ENCODE measurements around the gene ODF2.

DNA sequence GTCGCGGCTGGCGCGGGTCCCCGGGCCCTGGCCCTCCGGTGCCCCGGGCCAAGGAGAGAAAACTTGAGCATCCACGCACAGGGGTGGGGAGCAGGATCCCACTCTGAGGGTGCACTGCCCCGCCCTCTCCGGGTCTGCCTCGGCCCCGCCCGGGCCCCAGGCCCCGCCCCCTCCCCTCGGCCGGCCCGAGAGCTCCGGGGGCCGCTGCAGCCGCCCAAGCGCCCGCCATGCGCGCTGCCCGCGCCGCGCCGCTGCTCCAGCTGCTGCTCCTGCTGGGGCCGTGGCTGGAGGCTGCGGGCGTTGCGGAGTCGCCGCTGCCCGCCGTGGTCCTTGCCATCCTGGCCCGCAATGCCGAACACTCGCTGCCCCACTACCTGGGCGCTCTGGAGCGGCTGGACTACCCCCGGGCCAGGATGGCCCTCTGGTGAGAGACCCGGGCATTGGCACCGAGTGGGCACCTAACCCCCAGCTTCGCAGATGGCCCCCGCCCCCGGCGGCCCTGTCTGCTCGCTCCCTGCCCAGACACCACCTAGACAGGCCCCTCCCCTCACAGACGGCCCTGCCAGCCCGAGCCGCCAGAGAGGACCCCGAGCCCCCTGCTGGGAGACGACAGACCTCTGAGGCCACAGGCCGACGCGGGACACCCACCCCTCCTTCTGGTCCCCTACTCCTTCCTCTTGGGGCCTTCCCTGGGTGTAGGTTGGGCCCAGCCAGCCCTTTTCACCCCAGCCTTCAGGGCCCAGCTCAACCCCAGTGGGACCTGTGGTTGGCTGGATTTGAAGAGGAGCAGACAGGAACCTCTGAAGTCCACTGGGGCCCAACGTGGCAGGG is 34.9 kb upstream of the ODF2 start, which contains the start of gene CERCAM:
- TF ChIP-seq ZNF70 (CRISPR knock-in tag; IDR thresholded peaks at IDR 0.05), result no peak
- no peak for TF ChIP-seq ARNTL (CRISPR knock-in tag; IDR thresholded peaks at IDR 0.05; ENCODE audit: borderline replicate concordance, low read depth)
- no peak; the same call in 1 of the 2 replicates for TF ChIP-seq ZFP30 (CRISPR knock-in tag; IDR thresholded peaks at IDR 0.05)
- TF ChIP-seq ESRRG (CRISPR knock-in tag; IDR thresholded peaks at IDR 0.05), result no peak
- TF ChIP-seq, protein P1, sequence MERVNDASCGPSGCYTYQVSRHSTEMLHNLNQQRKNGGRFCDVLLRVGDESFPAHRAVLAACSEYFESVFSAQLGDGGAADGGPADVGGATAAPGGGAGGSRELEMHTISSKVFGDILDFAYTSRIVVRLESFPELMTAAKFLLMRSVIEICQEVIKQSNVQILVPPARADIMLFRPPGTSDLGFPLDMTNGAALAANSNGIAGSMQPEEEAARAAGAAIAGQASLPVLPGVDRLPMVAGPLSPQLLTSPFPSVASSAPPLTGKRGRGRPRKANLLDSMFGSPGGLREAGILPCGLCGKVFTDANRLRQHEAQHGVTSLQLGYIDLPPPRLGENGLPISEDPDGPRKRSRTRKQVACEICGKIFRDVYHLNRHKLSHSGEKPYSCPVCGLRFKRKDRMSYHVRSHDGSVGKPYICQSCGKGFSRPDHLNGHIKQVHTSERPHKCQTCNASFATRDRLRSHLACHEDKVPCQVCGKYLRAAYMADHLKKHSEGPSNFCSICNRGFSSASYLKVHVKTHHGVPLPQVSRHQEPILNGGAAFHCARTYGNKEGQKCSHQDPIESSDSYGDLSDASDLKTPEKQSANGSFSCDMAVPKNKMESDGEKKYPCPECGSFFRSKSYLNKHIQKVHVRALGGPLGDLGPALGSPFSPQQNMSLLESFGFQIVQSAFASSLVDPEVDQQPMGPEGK (CRISPR knock-in tag; IDR thresholded peaks at IDR 0.05; ENCODE audit: borderline replicate concordance), result no peak
- TF ChIP-seq, protein P2, sequence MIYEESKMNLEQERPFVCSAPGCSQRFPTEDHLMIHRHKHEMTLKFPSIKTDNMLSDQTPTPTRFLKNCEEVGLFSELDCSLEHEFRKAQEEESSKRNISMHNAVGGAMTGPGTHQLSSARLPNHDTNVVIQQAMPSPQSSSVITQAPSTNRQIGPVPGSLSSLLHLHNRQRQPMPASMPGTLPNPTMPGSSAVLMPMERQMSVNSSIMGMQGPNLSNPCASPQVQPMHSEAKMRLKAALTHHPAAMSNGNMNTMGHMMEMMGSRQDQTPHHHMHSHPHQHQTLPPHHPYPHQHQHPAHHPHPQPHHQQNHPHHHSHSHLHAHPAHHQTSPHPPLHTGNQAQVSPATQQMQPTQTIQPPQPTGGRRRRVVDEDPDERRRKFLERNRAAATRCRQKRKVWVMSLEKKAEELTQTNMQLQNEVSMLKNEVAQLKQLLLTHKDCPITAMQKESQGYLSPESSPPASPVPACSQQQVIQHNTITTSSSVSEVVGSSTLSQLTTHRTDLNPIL (CRISPR knock-in tag; IDR thresholded peaks at IDR 0.05; ENCODE audit: low read depth), result no peak
- TF ChIP-seq ZNF565 (CRISPR knock-in tag; conservative IDR thresholded peaks at IDR 0.05; ENCODE audit: low read depth), result no peak
- no peak for TF ChIP-seq BACH2 (CRISPR knock-in tag; IDR thresholded peaks at IDR 0.05; ENCODE audit: borderline replicate concordance)
- TF ChIP-seq, protein P3, sequence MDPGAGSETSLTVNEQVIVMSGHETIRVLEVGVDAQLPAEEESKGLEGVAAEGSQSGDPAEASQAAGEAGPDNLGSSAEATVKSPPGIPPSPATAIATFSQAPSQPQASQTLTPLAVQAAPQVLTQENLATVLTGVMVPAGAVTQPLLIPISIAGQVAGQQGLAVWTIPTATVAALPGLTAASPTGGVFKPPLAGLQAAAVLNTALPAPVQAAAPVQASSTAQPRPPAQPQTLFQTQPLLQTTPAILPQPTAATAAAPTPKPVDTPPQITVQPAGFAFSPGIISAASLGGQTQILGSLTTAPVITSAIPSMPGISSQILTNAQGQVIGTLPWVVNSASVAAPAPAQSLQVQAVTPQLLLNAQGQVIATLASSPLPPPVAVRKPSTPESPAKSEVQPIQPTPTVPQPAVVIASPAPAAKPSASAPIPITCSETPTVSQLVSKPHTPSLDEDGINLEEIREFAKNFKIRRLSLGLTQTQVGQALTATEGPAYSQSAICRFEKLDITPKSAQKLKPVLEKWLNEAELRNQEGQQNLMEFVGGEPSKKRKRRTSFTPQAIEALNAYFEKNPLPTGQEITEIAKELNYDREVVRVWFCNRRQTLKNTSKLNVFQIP (CRISPR knock-in tag; IDR thresholded peaks at IDR 0.05; ENCODE audit: borderline replicate concordance, low read depth), result no peak
- TF ChIP-seq, protein P4, sequence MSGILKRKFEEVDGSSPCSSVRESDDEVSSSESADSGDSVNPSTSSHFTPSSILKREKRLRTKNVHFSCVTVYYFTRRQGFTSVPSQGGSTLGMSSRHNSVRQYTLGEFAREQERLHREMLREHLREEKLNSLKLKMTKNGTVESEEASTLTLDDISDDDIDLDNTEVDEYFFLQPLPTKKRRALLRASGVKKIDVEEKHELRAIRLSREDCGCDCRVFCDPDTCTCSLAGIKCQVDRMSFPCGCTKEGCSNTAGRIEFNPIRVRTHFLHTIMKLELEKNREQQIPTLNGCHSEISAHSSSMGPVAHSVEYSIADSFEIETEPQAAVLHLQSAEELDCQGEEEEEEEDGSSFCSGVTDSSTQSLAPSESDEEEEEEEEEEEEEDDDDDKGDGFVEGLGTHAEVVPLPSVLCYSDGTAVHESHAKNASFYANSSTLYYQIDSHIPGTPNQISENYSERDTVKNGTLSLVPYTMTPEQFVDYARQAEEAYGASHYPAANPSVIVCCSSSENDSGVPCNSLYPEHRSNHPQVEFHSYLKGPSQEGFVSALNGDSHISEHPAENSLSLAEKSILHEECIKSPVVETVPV (CRISPR knock-in tag; IDR thresholded peaks at IDR 0.05), result no peak
- TF ChIP-seq ZNF8 (CRISPR knock-in tag; IDR thresholded peaks at IDR 0.05), result no peak
- TF ChIP-seq ISL1 (CRISPR knock-in tag; IDR thresholded peaks at IDR 0.05), result no peak
- no peak for TF ChIP-seq ZFP3 (CRISPR knock-in tag; IDR thresholded peaks at IDR 0.05)
